ENCODE results near the gene CCHCR1.

Gene CCHCR1

GRCh38 chr6:31103136-31103535, 54.5 kb downstream of the CCHCR1 start:
- DNase-seq (ENCODE audit: low read depth) = no peak

GRCh38 chr6:31098449-31098938, 59.1 kb downstream of the CCHCR1 start:
- DNase-seq (ENCODE audit: low read depth) = no peak

GRCh38 chr6:31096656-31097055, 60.9 kb downstream of the CCHCR1 start:
- DNase-seq (ENCODE audit: low read depth) = no peak

- DNase-seq (ENCODE audit: low read depth) = no peak
Observed at GRCh38 chr6:31096215-31096614, 61.4 kb downstream of the CCHCR1 start.

GRCh38 chr6:31094389-31094881, 63.2 kb downstream of the CCHCR1 start:
- no peak for DNase-seq (ENCODE audit: low read depth)

GRCh38 chr6:31092769-31093505, 64.7 kb downstream of the CCHCR1 start:
- DNase-seq (ENCODE audit: low read depth) = no peak

Data from non-pigmented ciliary epithelial cell (primary cell).